NCI-H2081 (cell line): ENCODE data around the gene C7orf25.

Experiments
- DNase-seq, 2 experiments: peaks; one replicate each; lab custom pipeline; 2025; lab: John Stamatoyannopoulos, UW

Gene C7orf25

GRCh38 chr7:42911454-42912447 is at the start of gene C7orf25:
TSS of gene C7orf25 (minus strand) at chr7:42912070. CDS start at chr7:42910900, 1,170 bp downstream.
- DNase-seq: peak; percentile 97 to 98

- DNase-seq: no peak
These were observed 49.3 kb upstream of the C7orf25 start for GRCh38 chr7:42961170-42961569.

- DNase-seq: no peak
These were observed 48.9 kb upstream of the C7orf25 start for GRCh38 chr7:42960762-42961161.

GRCh38 chr7:42959549-42959948 is 47.7 kb upstream of the C7orf25 start:
- no peak for DNase-seq

- DNase-seq: no peak
These were observed 44.2 kb upstream of the C7orf25 start for GRCh38 chr7:42956062-42956461.

GRCh38 chr7:42953994-42954393 is 42.1 kb upstream of the C7orf25 start:
- DNase-seq: no peak

- no peak for DNase-seq
These were observed 40.5 kb upstream of the C7orf25 start for GRCh38 chr7:42952328-42952727.

- no peak for DNase-seq
These were observed 38.5 kb upstream of the C7orf25 start for GRCh38 chr7:42950417-42950816.

- DNase-seq: no peak
These were observed 35.7 kb upstream of the C7orf25 start for GRCh38 chr7:42947521-42947920.

GRCh38 chr7:42946627-42946950 is 34.7 kb upstream of the C7orf25 start:
- no peak for DNase-seq

GRCh38 chr7:42945821-42946626 is 34.2 kb upstream of the C7orf25 start:
- no peak for DNase-seq

- peak; percentile 68 to 72 for DNase-seq
These were observed 29.3 kb upstream of the C7orf25 start for GRCh38 chr7:42940985-42941847.

- DNase-seq: no peak
These were observed 27.8 kb upstream of the C7orf25 start for GRCh38 chr7:42939457-42940240.

GRCh38 chr7:42935861-42936260 is 24.0 kb upstream of the C7orf25 start:
- DNase-seq: no peak

GRCh38 chr7:42934291-42934690 is 22.4 kb upstream of the C7orf25 start:
- no peak for DNase-seq

GRCh38 chr7:42932811-42933591 is 21.1 kb upstream of the C7orf25 start:
- DNase-seq: peak in 1 of 2 experiments; percentile 36

- peak; percentile 98 to 99 for DNase-seq
These were observed 20.2 kb upstream of the C7orf25 start, which contains the start of the genes MRPL32 and PSMA2 for GRCh38 chr7:42931834-42932651. TSS of gene MRPL32 (plus strand) at chr7:42932376. CDS start at chr7:42932387, 11 bp downstream. TSS of gene PSMA2 (minus strand) at chr7:42932174. CDS start at chr7:42932158, 16 bp downstream.

GRCh38 chr7:42931447-42931833 is 19.6 kb upstream of the C7orf25 start:
- DNase-seq: no peak

- no peak for DNase-seq
These were observed 19.0 kb upstream of the C7orf25 start for GRCh38 chr7:42930889-42931288.
